Body of pancreas (tissue), 4 donors: ENCODE results near the gene HACL1.

ENCODE experiments used
- CTCF ChIP-seq, 7 experiments: fragments of 450-650 bp in 4 of 7; fragments of 200-600 bp in 3 of 7; sonication (generic) in 3 of 7; IDR thresholded peaks; one replicate each; pipeline ENCODE4 v1.5.1; 2016 to 2019; ENCODE audit warnings: antibody characterized with exemption in 7 of 7
- POLR2A ChIP-seq, 3 donors: fragments of 450-650 bp; IDR thresholded peaks; one replicate each; pipeline ENCODE4 v1.6.1; 2016; ENCODE audit warnings: antibody characterized with exemption in 3 of 3, mild to moderate bottlenecking in 2 of 3

- TF ChIP-seq CTCF (IDR thresholded peaks at IDR 0.05) (no peak), POLR2A (IDR thresholded peaks at IDR 0.05) (no peak)
Measured at GRCh38 chr3:15634671-15635070, 33.3 kb upstream of the HACL1 start.
